ENCODE data around the gene NMNAT3.

Gene NMNAT3

DNA sequence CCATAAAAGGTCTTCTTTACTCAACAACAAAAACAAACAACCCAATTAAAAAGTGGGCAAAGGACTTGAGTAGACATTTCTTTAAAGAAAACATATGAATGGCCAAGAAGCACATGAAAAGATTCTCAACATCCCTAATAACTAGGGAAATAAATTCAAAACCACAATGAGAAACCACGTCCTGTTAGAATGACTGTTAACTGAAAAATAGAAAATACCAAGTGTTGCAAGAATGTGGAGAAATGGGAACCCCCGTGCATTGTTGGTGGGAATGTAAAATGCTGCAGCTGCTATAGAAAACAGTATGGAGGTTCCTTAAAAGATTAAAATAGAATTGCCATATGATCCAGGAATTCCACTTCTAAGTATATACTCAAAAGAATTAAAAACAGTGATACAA is 34.8 kb downstream of the NMNAT3 start:
- no peaks in the 10 kb centered on the region for H4K20me1 ChIP-seq (ENCODE audit: insufficient read depth, low read length)
- H3K27me3 ChIP-seq (ENCODE audit: insufficient read depth, low read length): no peaks in the 10 kb centered on the region
- no peaks in the 10 kb centered on the region for H3F3A ChIP-seq (ENCODE audit: insufficient read depth, low read length)
- no peaks in the 10 kb centered on the region for H3K9me2 ChIP-seq (ENCODE audit: low read depth, low read length)
- H3K9ac ChIP-seq (ENCODE audit: low read length): no peak overlapping the region
- no peak overlapping the region for H3K27ac ChIP-seq (ENCODE audit: low read depth, low read length, poor library complexity, severe bottlenecking)
- H2AFZ ChIP-seq (ENCODE audit: low read length): no peak overlapping the region
- no peak overlapping the region for H3K4me3 ChIP-seq (ENCODE audit: low read depth, low read length, poor library complexity, severe bottlenecking)
- no peaks in the 10 kb centered on the region for H3K36me3 ChIP-seq (ENCODE audit: insufficient read depth, low read length)
- no peaks in the 10 kb centered on the region for H3K79me2 ChIP-seq (ENCODE audit: insufficient read depth, low read length)
- no peak overlapping the region for H3K4me2 ChIP-seq (ENCODE audit: low read length)
- TF ChIP-seq, protein P1, sequence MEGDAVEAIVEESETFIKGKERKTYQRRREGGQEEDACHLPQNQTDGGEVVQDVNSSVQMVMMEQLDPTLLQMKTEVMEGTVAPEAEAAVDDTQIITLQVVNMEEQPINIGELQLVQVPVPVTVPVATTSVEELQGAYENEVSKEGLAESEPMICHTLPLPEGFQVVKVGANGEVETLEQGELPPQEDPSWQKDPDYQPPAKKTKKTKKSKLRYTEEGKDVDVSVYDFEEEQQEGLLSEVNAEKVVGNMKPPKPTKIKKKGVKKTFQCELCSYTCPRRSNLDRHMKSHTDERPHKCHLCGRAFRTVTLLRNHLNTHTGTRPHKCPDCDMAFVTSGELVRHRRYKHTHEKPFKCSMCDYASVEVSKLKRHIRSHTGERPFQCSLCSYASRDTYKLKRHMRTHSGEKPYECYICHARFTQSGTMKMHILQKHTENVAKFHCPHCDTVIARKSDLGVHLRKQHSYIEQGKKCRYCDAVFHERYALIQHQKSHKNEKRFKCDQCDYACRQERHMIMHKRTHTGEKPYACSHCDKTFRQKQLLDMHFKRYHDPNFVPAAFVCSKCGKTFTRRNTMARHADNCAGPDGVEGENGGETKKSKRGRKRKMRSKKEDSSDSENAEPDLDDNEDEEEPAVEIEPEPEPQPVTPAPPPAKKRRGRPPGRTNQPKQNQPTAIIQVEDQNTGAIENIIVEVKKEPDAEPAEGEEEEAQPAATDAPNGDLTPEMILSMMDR (IDR thresholded peaks at IDR 0.05; ENCODE audit: low read length): no peak
- no peak for TF ChIP-seq EZH2 (IDR thresholded peaks at IDR 0.05; ENCODE audit: borderline replicate concordance, low read length)
- H3K4me1 ChIP-seq (ENCODE audit: insufficient read depth, low read length, severe bottlenecking): no peaks in the 10 kb centered on the region
- H3K9me3 ChIP-seq (ENCODE audit: low read length): no peaks in the 10 kb centered on the region

GRCh38 chr3:139640456-139640855 is 37.3 kb downstream of the NMNAT3 start:
- Histone ChIP-seq H3K9ac (ENCODE audit: low read length) (no peak overlapping the region), H3K4me1 (ENCODE audit: insufficient read depth, low read length, severe bottlenecking) (no peaks in the 10 kb centered on the region), H3K4me3 (ENCODE audit: low read depth, low read length, poor library complexity, severe bottlenecking) (no peak overlapping the region), H4K20me1 (ENCODE audit: insufficient read depth, low read length) (no peaks in the 10 kb centered on the region), H3K79me2 (ENCODE audit: insufficient read depth, low read length) (no peaks in the 10 kb centered on the region), H3K9me3 (ENCODE audit: low read length) (no peaks in the 10 kb centered on the region), H3K36me3 (ENCODE audit: insufficient read depth, low read length) (no peaks in the 10 kb centered on the region), H3K27ac (ENCODE audit: low read depth, low read length, poor library complexity, severe bottlenecking) (no peak overlapping the region), H3K27me3 (ENCODE audit: insufficient read depth, low read length) (no peaks in the 10 kb centered on the region), H3K9me2 (ENCODE audit: low read depth, low read length) (no peaks in the 10 kb centered on the region), H2AFZ (ENCODE audit: low read length) (no peak overlapping the region), H3K4me2 (ENCODE audit: low read length) (no peak overlapping the region), H3F3A (ENCODE audit: insufficient read depth, low read length) (no peaks in the 10 kb centered on the region)
- TF ChIP-seq, protein P1 (IDR thresholded peaks at IDR 0.05; ENCODE audit: low read length): no peak
- no peak for TF ChIP-seq EZH2 (IDR thresholded peaks at IDR 0.05; ENCODE audit: borderline replicate concordance, low read length)

DNA sequence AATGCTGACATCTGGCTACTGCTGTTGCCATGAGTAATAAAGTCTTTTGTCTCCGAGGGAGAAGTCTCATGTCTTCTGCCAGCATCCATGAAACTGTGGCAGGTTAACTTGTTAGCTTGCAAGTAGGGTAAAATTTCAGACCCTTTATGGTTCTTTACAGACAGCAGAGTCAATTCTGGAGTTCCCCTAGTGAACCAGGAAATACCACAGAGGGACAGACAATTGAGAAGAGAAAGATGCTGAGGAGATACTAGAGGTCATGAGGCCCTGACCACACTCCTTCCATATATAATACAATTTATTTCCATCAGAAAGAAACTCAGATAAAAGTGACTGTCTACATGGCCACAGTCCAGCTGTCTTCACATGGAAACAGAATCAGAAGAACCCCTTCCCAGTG is 38.1 kb downstream of the NMNAT3 start:
- Histone ChIP-seq H3K36me3 (ENCODE audit: insufficient read depth, low read length) (no peaks in the 10 kb centered on the region), H3K9me3 (ENCODE audit: low read length) (no peaks in the 10 kb centered on the region), H3K27me3 (ENCODE audit: insufficient read depth, low read length) (no peaks in the 10 kb centered on the region), H3K4me1 (ENCODE audit: insufficient read depth, low read length, severe bottlenecking) (no peaks in the 10 kb centered on the region), H3K4me2 (ENCODE audit: low read length) (no peak overlapping the region), H4K20me1 (ENCODE audit: insufficient read depth, low read length) (no peaks in the 10 kb centered on the region), H3K27ac (ENCODE audit: low read depth, low read length, poor library complexity, severe bottlenecking) (no peak overlapping the region), H3K79me2 (ENCODE audit: insufficient read depth, low read length) (no peaks in the 10 kb centered on the region), H3K4me3 (ENCODE audit: low read depth, low read length, poor library complexity, severe bottlenecking) (no peak overlapping the region), H3K9me2 (ENCODE audit: low read depth, low read length) (no peaks in the 10 kb centered on the region), H2AFZ (ENCODE audit: low read length) (no peak overlapping the region), H3K9ac (ENCODE audit: low read length) (no peak overlapping the region), H3F3A (ENCODE audit: insufficient read depth, low read length) (no peaks in the 10 kb centered on the region)
- TF ChIP-seq, protein P1 (IDR thresholded peaks at IDR 0.05; ENCODE audit: low read length): no peak
- TF ChIP-seq EZH2 (IDR thresholded peaks at IDR 0.05; ENCODE audit: borderline replicate concordance, low read length): no peak

Data from OCI-LY1 (cell line).